Transverse colon (tissue), 3 donors: ENCODE measurements around the gene MCHR2.

ENCODE experiments used
- CTCF ChIP-seq, 5 experiments: fragments of 200-600 bp in 3 of 5; fragments of 450-650 bp in 2 of 5; sonication (generic) in 3 of 5; IDR thresholded peaks; 1 replicate in 2 of 5; 2 replicates in 3 of 5; pipeline ENCODE4 v1.5.1; 2016 to 2017; ENCODE audit warnings: antibody characterized with exemption in 5 of 5, inconsistent platforms in 3 of 5, mild to moderate bottlenecking in 2 of 5, moderate library complexity in 1 of 5
- EP300 ChIP-seq: sonication (generic); formaldehyde crosslinking; IDR thresholded peaks from one replicate; pipeline ENCODE4 v1.6.1; 2017; ENCODE audit warnings: antibody characterized with exemption, low read depth

GRCh38 chr6:99933129-99933528 is 60.9 kb downstream of the MCHR2 start:
- TF ChIP-seq CTCF (IDR thresholded peaks at IDR 0.05) (no peak), EP300 (no peak)
